ENCODE results near the gene BMP6. TPM values are rescaled to one million over a fixed set of nuclear protein-coding genes. Genes with fewer than 3 reads are reported as not detected.

BMP6 gene
- total RNA-seq, 1 donor from 2014 or later, result not detected

GRCh38 chr6:7907159-7907558 lies 181.3 kb downstream of the BMP6 start:
- DNase-seq (ENCODE audit: extremely low spot score, unreplicated experiment), result no peak
- Mint-ChIP-seq H3K27me3 (ENCODE audit: unreplicated experiment) (no peaks in the 10 kb centered on the region), H3K27ac (ENCODE audit: unreplicated experiment) (no peak overlapping the region), H3K4me1 (ENCODE audit: unreplicated experiment) (peaks cover 27% of the 10 kb centered on the region), H3K9me3 (ENCODE audit: unreplicated experiment) (no peaks in the 10 kb centered on the region), H3K36me3 (ENCODE audit: unreplicated experiment) (peaks cover 11% of the 10 kb centered on the region), H3K4me3 (ENCODE audit: unreplicated experiment) (no peak overlapping the region)
- no peak for TF ChIP-seq CTCF (IDR thresholded peaks at IDR 0.05)

GRCh38 chr6:7909323-7910276 lies 183.7 kb downstream of the BMP6 start:
- H3K4me3 Mint-ChIP-seq (ENCODE audit: unreplicated experiment), result peak overlapping the region; percentile 84
- no peaks in the 10 kb centered on the region for H3K36me3 Mint-ChIP-seq (ENCODE audit: unreplicated experiment)
- no peak for DNase-seq (ENCODE audit: extremely low spot score, unreplicated experiment)
- no peaks in the 10 kb centered on the region for H3K27me3 Mint-ChIP-seq (ENCODE audit: unreplicated experiment)
- peak overlapping the region; percentile 69 for H3K27ac Mint-ChIP-seq (ENCODE audit: unreplicated experiment)
- H3K4me1 Mint-ChIP-seq (ENCODE audit: unreplicated experiment), result peaks cover 27% of the 10 kb centered on the region
- no peak for TF ChIP-seq CTCF (IDR thresholded peaks at IDR 0.05)
- H3K9me3 Mint-ChIP-seq (ENCODE audit: unreplicated experiment), result no peaks in the 10 kb centered on the region

GRCh38 chr6:7910298-7910653 lies 184.4 kb downstream of the BMP6 start:
- Mint-ChIP-seq H3K36me3 (ENCODE audit: unreplicated experiment) (no peaks in the 10 kb centered on the region), H3K27ac (ENCODE audit: unreplicated experiment) (no peak overlapping the region), H3K9me3 (ENCODE audit: unreplicated experiment) (no peaks in the 10 kb centered on the region), H3K27me3 (ENCODE audit: unreplicated experiment) (no peaks in the 10 kb centered on the region), H3K4me1 (ENCODE audit: unreplicated experiment) (peaks cover 23% of the 10 kb centered on the region), H3K4me3 (ENCODE audit: unreplicated experiment) (no peak overlapping the region)
- no peak for TF ChIP-seq CTCF (IDR thresholded peaks at IDR 0.05)
- no peak for DNase-seq (ENCODE audit: extremely low spot score, unreplicated experiment)

GRCh38 chr6:7910654-7911344 lies 184.9 kb downstream of the BMP6 start, which contains the start of gene TXNDC5:
Gene TXNDC5 (minus strand): TSS chr6:7910788. CDS start chr6:7910776, 12 bp downstream.
- H3K27me3 Mint-ChIP-seq (ENCODE audit: unreplicated experiment), result no peaks in the 10 kb centered on the region
- peak; percentile 90 for DNase-seq (ENCODE audit: extremely low spot score, unreplicated experiment)

More at GRCh38 chr6:7910654-7911344, 184.9 kb downstream of the BMP6 start, which contains the start of gene TXNDC5:
- Mint-ChIP-seq H3K9me3 (ENCODE audit: unreplicated experiment) (no peaks in the 10 kb centered on the region), H3K36me3 (ENCODE audit: unreplicated experiment) (no peaks in the 10 kb centered on the region), H3K27ac (ENCODE audit: unreplicated experiment) (peak within 1 kb of the TSS; percentile 79), H3K4me3 (ENCODE audit: unreplicated experiment) (peak within 1 kb of the TSS; percentile 84), H3K4me1 (ENCODE audit: unreplicated experiment) (peaks cover 23% of the 10 kb centered on the region)
- TF ChIP-seq CTCF (IDR thresholded peaks at IDR 0.05), result no peak
